ENCODE data around the gene SMCO3.

DNA sequence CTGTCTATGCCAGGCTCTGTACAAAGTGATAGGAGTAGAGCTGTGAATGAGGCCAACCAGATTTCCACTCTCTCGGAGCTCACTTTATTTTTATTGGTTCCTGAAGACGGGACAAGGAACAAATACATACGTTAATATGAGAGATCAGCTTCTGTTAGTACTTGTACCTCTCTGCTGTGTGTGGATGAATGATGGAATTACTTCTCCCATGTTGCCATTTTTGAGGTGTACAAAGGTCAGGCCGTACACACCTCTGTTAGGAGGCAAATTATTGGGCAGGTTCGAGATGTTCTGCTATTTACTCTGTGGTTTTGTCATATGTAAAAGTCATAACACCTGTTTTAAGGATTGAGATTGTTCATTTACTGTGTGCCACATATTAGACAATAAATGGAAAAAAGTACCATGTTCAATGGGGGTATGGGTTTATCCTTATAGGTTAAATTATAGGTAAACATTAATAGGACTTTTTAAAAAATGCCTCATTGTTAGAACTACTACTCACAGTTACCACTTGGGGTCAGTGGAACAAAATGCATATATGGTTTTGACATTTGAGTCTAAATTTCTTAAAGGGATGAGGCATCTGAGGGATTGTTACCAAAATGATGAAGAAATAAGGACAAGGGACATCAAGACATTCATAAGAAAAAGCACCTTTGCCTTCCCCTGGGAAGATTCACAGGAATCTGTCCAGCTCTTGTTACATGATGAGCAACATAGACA, 37.6 kb downstream of the SMCO3 start:
- TF ChIP-seq, protein P1, sequence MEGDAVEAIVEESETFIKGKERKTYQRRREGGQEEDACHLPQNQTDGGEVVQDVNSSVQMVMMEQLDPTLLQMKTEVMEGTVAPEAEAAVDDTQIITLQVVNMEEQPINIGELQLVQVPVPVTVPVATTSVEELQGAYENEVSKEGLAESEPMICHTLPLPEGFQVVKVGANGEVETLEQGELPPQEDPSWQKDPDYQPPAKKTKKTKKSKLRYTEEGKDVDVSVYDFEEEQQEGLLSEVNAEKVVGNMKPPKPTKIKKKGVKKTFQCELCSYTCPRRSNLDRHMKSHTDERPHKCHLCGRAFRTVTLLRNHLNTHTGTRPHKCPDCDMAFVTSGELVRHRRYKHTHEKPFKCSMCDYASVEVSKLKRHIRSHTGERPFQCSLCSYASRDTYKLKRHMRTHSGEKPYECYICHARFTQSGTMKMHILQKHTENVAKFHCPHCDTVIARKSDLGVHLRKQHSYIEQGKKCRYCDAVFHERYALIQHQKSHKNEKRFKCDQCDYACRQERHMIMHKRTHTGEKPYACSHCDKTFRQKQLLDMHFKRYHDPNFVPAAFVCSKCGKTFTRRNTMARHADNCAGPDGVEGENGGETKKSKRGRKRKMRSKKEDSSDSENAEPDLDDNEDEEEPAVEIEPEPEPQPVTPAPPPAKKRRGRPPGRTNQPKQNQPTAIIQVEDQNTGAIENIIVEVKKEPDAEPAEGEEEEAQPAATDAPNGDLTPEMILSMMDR (tag by site-specific recombination; IDR thresholded peaks at IDR 0.05) = no peak
- TF ChIP-seq ZNF138 (tag by site-specific recombination; IDR thresholded peaks at IDR 0.05; ENCODE audit: borderline replicate concordance) (no peak), KLF10 (tag by site-specific recombination; IDR thresholded peaks at IDR 0.05) (no peak)

Data from HEK293 (cell line).